Effector memory CD8-positive, alpha-beta T cell (primary cell): Measurements from ENCODE around the gene GSAP.
"Not testable (repeated sequence)": the region's sequence is repeated elsewhere in the genome, so short reads cannot be mapped to it uniquely, and the experiment has no call there.

Experiments used
- ATAC-seq: fragments of 150-1000 bp; cut with Tn5 transposase; replicated peaks from 2 replicates; pipeline ENCODE4 v1.10.0; 2021; ENCODE audit warnings: mild to moderate bottlenecking, moderate library complexity
- DNase-seq, 3 experiments: peaks; one replicate each; pipeline ENCODE4 v3.0.0; 2021
- H3K27ac Mint-ChIP-seq, 2 donors: one replicate each; pipeline ENCODE4 v1.8.0; 2022; ENCODE audit warnings: mild to moderate bottlenecking in 2 of 2, mixed read lengths in 2 of 2, moderate library complexity in 2 of 2
- H3K27me3 Mint-ChIP-seq, 2 donors: one replicate each; pipeline ENCODE4 v1.8.0; 2022; ENCODE audit warnings: mixed read lengths in 2 of 2
- H3K36me3 Mint-ChIP-seq: one replicate; pipeline ENCODE4 v1.8.0; 2022; ENCODE audit warnings: mild to moderate bottlenecking, moderate library complexity, mixed read lengths; ENCODE audit not compliant: insufficient read depth
- H3K4me1 Mint-ChIP-seq, 2 donors: one replicate each; pipeline ENCODE4 v1.8.0; 2022; ENCODE audit warnings: low read depth in 2 of 2, mixed read lengths in 2 of 2
- H3K4me3 Mint-ChIP-seq, 2 donors: one replicate each; pipeline ENCODE4 v1.8.0; 2022; ENCODE audit warnings: mild to moderate bottlenecking in 2 of 2, mixed read lengths in 2 of 2, moderate library complexity in 2 of 2
- H3K9me3 Mint-ChIP-seq, 2 donors: one replicate each; pipeline ENCODE4 v1.8.0; 2022; ENCODE audit warnings: mixed read lengths in 2 of 2

Gene GSAP

GRCh38 chr7:77289387-77289786 is 126.8 kb downstream of the GSAP start:
- no peaks in the 10 kb centered on the region for H3K4me1 Mint-ChIP-seq
- no peak overlapping the region for H3K27ac Mint-ChIP-seq
- no peaks in the 10 kb centered on the region for H3K36me3 Mint-ChIP-seq
- no peaks in the 10 kb centered on the region for H3K27me3 Mint-ChIP-seq
- peaks cover 0 to 5% of the 10 kb centered on the region in 2 donors for H3K9me3 Mint-ChIP-seq
- DNase-seq (no peak), ATAC-seq (no peak)
- H3K4me3 Mint-ChIP-seq = no peak overlapping the region

GRCh38 chr7:77288676-77289320 is 127.4 kb downstream of the GSAP start:
- H3K4me3 Mint-ChIP-seq = no peak overlapping the region

GRCh38 chr7:77284616-77285015 is 131.5 kb downstream of the GSAP start:
- H3K36me3 Mint-ChIP-seq = peaks cover 2% of the 10 kb centered on the region

More at GRCh38 chr7:77288676-77289320, 127.4 kb downstream of the GSAP start:
- ATAC-seq (no peak), DNase-seq (no peak)
- no peak overlapping the region for H3K27ac Mint-ChIP-seq
- no peaks in the 10 kb centered on the region for H3K36me3 Mint-ChIP-seq
- H3K9me3 Mint-ChIP-seq = peaks cover 0 to 5% of the 10 kb centered on the region in 2 donors
- H3K27me3 Mint-ChIP-seq = no peaks in the 10 kb centered on the region
- no peaks in the 10 kb centered on the region for H3K4me1 Mint-ChIP-seq

GRCh38 chr7:77284005-77284404 is 132.1 kb downstream of the GSAP start:
- H3K4me1 Mint-ChIP-seq = no peaks in the 10 kb centered on the region
- peaks cover 2% of the 10 kb centered on the region for H3K36me3 Mint-ChIP-seq
- DNase-seq (no peak), ATAC-seq (no peak)
- H3K4me3 Mint-ChIP-seq = no peak overlapping the region
- H3K9me3 Mint-ChIP-seq = peaks cover 0 to 5% of the 10 kb centered on the region in 2 donors
- H3K27me3 Mint-ChIP-seq = no peaks in the 10 kb centered on the region
- no peak overlapping the region for H3K27ac Mint-ChIP-seq

More at GRCh38 chr7:77284616-77285015, 131.5 kb downstream of the GSAP start:
- Mint-ChIP-seq H3K27ac (no peak overlapping the region), H3K27me3 (no peaks in the 10 kb centered on the region), H3K9me3 (peaks cover 0 to 5% of the 10 kb centered on the region in 2 donors), H3K4me3 (no peak overlapping the region), H3K4me1 (no peaks in the 10 kb centered on the region)
- DNase-seq (no peak), ATAC-seq (no peak)

- Mint-ChIP-seq H3K27ac (no peak overlapping the region), H3K4me3 (no peak overlapping the region), H3K27me3 (no peaks in the 10 kb centered on the region), H3K4me1 (no peaks in the 10 kb centered on the region), H3K9me3 (peaks cover 0 to 5% of the 10 kb centered on the region in 2 donors), H3K36me3 (peaks cover 5% of the 10 kb centered on the region)
- ATAC-seq (no peak), DNase-seq (no peak)
These were observed 133.3 kb downstream of the GSAP start for GRCh38 chr7:77282897-77283296.

- peaks cover 0 to 5% of the 10 kb centered on the region in 2 donors for H3K9me3 Mint-ChIP-seq
- no peak for DNase-seq
- no peak overlapping the region for H3K27ac Mint-ChIP-seq
- no peaks in the 10 kb centered on the region for H3K4me1 Mint-ChIP-seq
- peaks cover 5% of the 10 kb centered on the region for H3K36me3 Mint-ChIP-seq
- H3K27me3 Mint-ChIP-seq = no peaks in the 10 kb centered on the region
- H3K4me3 Mint-ChIP-seq = no peak overlapping the region
- no peak for ATAC-seq
These were observed 134.2 kb downstream of the GSAP start for GRCh38 chr7:77281780-77282478.

GRCh38 chr7:77276120-77276519 is 140.0 kb downstream of the GSAP start:
- Mint-ChIP-seq H3K36me3 (peaks cover 3% of the 10 kb centered on the region), H3K27ac (peak overlapping the region; percentile 15 to 20), H3K27me3 (no peaks in the 10 kb centered on the region), H3K4me3 (peak overlapping the region in 1 of 2 donors; percentile 9), H3K9me3 (no peaks in the 10 kb centered on the region), H3K4me1 (peaks cover 0 to 8% of the 10 kb centered on the region in 2 donors)
- DNase-seq (no peak), ATAC-seq (peak; percentile 82)

GRCh38 chr7:77275663-77276062 is 140.5 kb downstream of the GSAP start:
- peak overlapping the region in 1 of 2 donors; percentile 9 for H3K4me3 Mint-ChIP-seq
- ATAC-seq = peak; percentile 21
- not testable (repeated sequence) for H3K27me3 Mint-ChIP-seq, H3K27ac Mint-ChIP-seq, H3K36me3 Mint-ChIP-seq, H3K4me1 Mint-ChIP-seq, DNase-seq, H3K9me3 Mint-ChIP-seq

GRCh38 chr7:77271766-77272165 is 144.4 kb downstream of the GSAP start:
- DNase-seq = no peak
- Mint-ChIP-seq H3K27me3 (no peaks in the 10 kb centered on the region), H3K4me3 (no peak overlapping the region), H3K36me3 (no peaks in the 10 kb centered on the region), H3K27ac (no peak overlapping the region), H3K4me1 (peaks cover 0 to 7% of the 10 kb centered on the region in 2 donors), H3K9me3 (no peaks in the 10 kb centered on the region)
- ATAC-seq = no peak

GRCh38 chr7:77270094-77270480 is 146.1 kb downstream of the GSAP start:
- no peak overlapping the region for H3K4me3 Mint-ChIP-seq
- H3K4me1 Mint-ChIP-seq = peaks cover 0 to 5% of the 10 kb centered on the region in 2 donors
- no peaks in the 10 kb centered on the region for H3K9me3 Mint-ChIP-seq
- ATAC-seq (no peak), DNase-seq (no peak)
- no peaks in the 10 kb centered on the region for H3K36me3 Mint-ChIP-seq
- H3K27me3 Mint-ChIP-seq = no peaks in the 10 kb centered on the region
- H3K27ac Mint-ChIP-seq = no peak overlapping the region

GRCh38 chr7:77269360-77270093 is 146.6 kb downstream of the GSAP start:
- H3K27me3 Mint-ChIP-seq = no peaks in the 10 kb centered on the region
- no peak for ATAC-seq
- DNase-seq = no peak
- H3K27ac Mint-ChIP-seq = no peak overlapping the region
- H3K9me3 Mint-ChIP-seq = no peaks in the 10 kb centered on the region
- H3K4me3 Mint-ChIP-seq = no peak overlapping the region
- no peaks in the 10 kb centered on the region for H3K36me3 Mint-ChIP-seq
- peaks cover 0 to 5% of the 10 kb centered on the region in 2 donors for H3K4me1 Mint-ChIP-seq

GRCh38 chr7:77266291-77266794 is 149.8 kb downstream of the GSAP start:
- no peak for DNase-seq
- Mint-ChIP-seq H3K27me3 (no peaks in the 10 kb centered on the region), H3K36me3 (no peaks in the 10 kb centered on the region), H3K27ac (peak overlapping the region in 1 of 2 donors; percentile 44), H3K4me1 (peaks cover 0 to 5% of the 10 kb centered on the region in 2 donors), H3K4me3 (no peak overlapping the region), H3K9me3 (no peaks in the 10 kb centered on the region)
- no peak for ATAC-seq

GRCh38 chr7:77265666-77266065 is 150.5 kb downstream of the GSAP start:
- Mint-ChIP-seq H3K27ac (no peak overlapping the region), H3K27me3 (no peaks in the 10 kb centered on the region), H3K4me1 (peaks cover 0 to 5% of the 10 kb centered on the region in 2 donors), H3K4me3 (no peak overlapping the region), H3K9me3 (no peaks in the 10 kb centered on the region), H3K36me3 (no peaks in the 10 kb centered on the region)
- no peak for DNase-seq
- ATAC-seq = no peak
